Umbilical cord (tissue), 2 donors: Measurements from ENCODE around the gene CMPK2. TPM values are rescaled to one million over a fixed set of nuclear protein-coding genes. Genes with fewer than 3 reads are reported as not detected.

Experiments
- DNase-seq: peaks from one replicate; pipeline ENCODE4 v3.0.0-alpha.2; 2015; ENCODE audit warnings: low spot score
- total RNA-seq: library from RNA; depleted of rRNA; stranded (reverse); fragments of >200 nt; gene quantifications from one replicate; pipeline ENCODE4 v1.2.3, GENCODE V29; 2014; ENCODE audit warnings: low replicate concordance; ENCODE audit not compliant: insufficient read depth

CMPK2 gene
- total RNA-seq, 1 donor from 2014 or later = 15.6 TPM

- no peak for DNase-seq
Measured at GRCh38 chr2:6812857-6813530, 52.7 kb downstream of the CMPK2 start.

- DNase-seq = no peak
Measured at GRCh38 chr2:6810961-6811360, 54.7 kb downstream of the CMPK2 start.

GRCh38 chr2:6808426-6808825 is 57.3 kb downstream of the CMPK2 start:
- no peak for DNase-seq

- DNase-seq = no peak
Measured at GRCh38 chr2:6806604-6807003, 59.1 kb downstream of the CMPK2 start.

- no peak for DNase-seq
Measured at GRCh38 chr2:6800553-6800952, 65.2 kb downstream of the CMPK2 start.

Other genes with a start within 250 kb of the CMPK2 start
- gene RSAD2, start 11.9 kb upstream of the CMPK2 start, total RNA-seq = 36.4 TPM
- gene RNF144A, start 51.5 kb upstream of the CMPK2 start, total RNA-seq = 5.8 TPM